ACHN (cell line): ENCODE data around the gene GPR137.
A peak's percentile ranks its signal among the peaks of the same experiment; 100 is the strongest.

ENCODE experiments used
- DNase-seq: peaks from one replicate; pipeline ENCODE4 v3.0.0-alpha.2; 2015
- in situ Hi-C: cut with HindIII; loops from 2 replicates; pipeline ENCODE4 v1.10.0; 2017; ENCODE audit warnings: low sequenced_read_pairs, low pct_ligation_motif_present, low pct_unique_long_range_greater_than_20kb

Gene GPR137

DNA sequence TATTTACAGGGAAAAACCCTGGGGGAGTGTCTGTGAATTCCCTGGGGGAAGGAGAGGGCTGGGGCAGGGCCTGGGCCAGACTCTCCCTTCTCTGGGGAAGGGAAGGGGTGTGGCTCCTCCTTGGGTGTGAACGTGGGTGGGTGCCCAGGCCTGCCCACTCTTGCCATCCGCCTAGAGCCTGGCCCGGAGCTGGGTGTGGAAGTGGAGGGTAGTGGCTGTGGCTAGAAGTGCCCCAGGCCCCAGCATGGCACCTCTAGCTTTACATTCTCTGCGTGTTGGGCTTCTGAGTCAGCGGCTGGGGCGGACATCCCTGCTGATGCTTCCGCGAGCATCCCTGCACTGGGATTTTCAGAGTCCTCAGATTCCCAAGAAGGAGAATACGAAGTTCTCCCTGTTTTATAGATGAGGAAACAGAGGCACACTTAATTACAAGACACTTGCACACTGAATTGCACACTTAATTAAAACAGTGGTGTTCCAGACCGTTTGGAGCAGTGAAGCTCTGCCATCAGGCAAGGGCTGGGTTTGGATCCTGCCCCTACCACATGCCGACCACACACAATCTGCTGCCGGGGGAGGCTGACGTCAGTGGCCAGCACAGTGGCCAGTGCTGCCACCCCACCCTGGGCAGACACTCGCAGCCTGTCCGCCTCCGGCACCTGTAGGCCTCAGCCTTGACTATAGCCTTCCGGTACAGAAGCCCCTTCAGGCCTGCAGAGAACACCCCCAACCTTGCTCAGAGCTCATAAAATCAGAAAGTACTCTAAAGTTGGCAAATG is 8.8 kb upstream of the GPR137 start:
- in situ Hi-C loops = no loop called here
- no peak for DNase-seq

DNA sequence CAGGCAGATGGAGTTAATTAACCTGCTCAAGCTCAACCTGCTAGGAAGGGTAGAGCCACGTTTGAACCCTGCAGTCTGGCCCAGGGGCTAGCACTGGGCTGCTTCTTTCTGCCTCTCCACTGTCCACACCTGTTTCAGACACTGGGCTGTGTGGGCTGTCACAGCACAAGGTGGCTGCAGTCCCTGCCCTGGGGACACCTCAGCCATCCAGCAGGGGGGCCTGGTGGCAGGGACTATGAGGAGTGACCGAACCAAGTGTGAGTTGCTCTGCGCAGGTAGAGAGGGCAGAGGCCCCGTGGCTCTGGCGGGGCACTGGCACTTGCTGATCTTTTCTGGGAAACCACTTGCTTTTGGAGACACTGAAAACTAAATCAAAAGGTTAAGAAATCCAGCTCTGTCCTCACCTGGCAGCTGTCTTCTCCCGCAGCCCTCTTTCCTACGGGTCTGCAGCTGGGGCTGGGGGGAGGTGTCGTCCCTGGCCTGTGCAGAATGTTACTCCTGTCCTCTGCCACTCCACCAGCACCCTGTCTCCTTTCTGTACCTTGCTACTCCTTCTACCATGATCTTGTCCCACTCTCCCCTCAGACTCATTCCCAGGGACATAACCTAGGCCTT is 7.0 kb upstream of the GPR137 start:
- in situ Hi-C loops = no loop called here
- no peak for DNase-seq

DNA sequence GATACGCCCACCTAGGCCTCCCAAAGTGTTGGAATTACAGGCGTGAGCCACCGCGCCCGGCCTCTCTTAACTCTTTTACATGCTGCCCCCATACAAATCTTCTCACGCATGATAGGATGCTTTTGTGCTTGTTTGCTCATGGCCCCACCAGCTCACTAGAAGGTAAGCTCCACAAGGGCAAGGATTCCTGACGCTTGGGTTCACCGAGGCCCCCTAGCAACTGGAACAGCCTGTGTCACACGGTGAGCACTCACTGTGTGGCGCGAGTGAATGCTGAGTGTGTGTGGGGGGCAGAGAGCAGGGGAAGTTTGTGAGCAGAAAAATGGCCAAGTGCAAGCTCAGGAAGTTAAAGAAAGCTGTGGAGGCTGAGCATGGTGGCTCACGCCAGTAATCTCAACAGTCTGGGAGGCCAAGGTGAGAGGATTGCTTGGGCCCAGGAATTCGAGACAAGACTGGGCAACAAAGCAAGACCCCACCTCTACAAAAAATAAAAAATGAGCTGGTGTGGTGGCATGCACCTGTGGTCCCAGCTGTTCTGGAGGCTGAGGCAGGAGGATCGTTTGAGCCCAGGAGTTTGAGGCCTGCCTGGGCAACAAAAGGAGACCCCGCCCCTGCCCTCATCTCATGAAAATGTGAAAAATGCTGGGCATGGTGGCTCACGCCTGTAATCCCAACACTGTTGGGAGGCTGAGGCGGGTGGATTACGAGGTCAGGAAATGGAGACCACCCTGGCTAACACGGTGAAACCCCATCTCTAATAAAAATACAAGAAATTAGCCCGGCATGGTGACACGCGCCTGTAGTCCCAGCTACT is 3.5 kb upstream of the GPR137 start:
- DNase-seq = no peak
- in situ Hi-C loops = no loop called here

DNA sequence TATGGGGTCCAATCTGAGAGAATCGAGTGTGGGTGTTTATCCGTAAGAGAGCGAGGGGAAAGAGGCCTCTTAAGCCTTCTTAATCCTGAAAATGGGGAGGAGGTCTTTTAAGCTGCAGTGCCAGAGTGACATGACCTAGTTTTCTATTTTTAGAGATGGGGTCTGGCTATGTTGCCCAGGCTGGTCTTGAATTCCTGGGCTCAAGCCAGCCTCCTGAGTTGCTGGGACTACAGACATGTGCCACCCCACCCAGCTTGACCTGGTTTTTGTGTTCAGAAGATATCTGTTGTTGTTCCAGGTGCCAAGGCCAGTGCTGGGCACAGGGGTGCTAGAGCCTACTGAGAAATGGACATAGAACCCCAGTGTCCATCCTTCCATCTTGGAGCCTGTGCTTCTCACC is 2.6 kb upstream of the GPR137 start:
- no peak for DNase-seq
- in situ Hi-C loops = no loop called here

- DNase-seq = peak; percentile 89
- in situ Hi-C loops = no loop called here
These were observed 1.3 kb upstream of the GPR137 start, which contains the start of gene BAD for GRCh38 chr11:64284048-64284961. TSS of gene BAD (minus strand) at chr11:64284665. CDS start at chr11:64284368, 297 bp downstream.

DNA sequence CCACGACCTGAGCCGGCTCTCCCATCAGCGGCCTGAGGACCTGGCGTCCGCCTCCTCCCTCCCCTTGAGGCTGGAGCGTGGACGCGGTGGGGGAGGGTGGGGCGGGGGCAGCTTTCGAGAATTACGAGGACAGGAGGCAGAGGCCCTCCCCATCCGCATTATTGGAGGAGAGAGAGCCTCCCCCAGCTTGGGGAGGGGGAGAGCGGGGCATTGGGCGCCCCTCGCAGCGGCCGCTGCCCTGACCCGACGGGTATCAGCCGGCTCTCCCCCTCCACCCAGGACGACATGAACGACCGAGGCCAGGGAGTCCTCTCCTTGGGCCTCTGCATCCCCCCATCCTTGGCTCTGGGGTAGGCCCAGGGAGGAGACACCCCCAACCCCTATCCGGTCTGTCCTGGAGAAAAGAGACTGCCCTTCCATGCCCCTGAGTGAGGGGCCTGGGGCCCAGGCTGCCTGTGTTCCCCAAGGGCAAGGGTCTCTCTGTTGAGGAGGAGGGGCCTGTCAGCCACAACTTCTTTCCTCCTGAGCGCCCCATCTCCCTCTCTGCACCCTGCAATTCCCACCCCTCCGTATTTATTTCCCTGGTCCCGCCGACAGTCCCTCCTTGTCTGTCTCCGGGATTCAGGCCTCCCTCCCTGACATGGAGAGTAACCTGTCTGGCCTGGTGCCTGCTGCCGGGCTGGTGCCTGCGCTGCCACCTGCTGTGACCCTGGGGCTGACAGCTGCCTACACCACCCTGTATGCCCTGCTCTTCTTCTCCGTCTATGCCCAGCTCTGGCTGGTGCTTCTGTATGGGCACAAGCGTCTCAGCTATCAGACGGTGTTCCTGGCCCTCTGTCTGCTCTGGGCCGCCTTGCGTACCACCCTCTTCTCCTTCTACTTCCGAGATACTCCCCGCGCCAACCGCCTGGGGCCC is 495 bp downstream of the GPR137 start:
- in situ Hi-C loops = no loop called here

GRCh38 chr11:64286801-64287159 is 1.1 kb downstream of the GPR137 start:
- DNase-seq = no peak
- in situ Hi-C loops = no loop called here

More for the DNA sequence above, 495 bp downstream of the GPR137 start:
- DNase-seq = peak; percentile 28

GRCh38 chr11:64287676-64288352 is 2.2 kb downstream of the GPR137 start:
- in situ Hi-C loops = no loop called here
- DNase-seq = no peak

- in situ Hi-C loops = no loop called here
- no peak for DNase-seq
These were observed 2.7 kb downstream of the GPR137 start for GRCh38 chr11:64288353-64288750.

- no peak for DNase-seq
- in situ Hi-C loops = no loop called here
These were observed 3.4 kb downstream of the GPR137 start for GRCh38 chr11:64289002-64289564.

- in situ Hi-C loops = no loop called here
- DNase-seq = no peak
These were observed 5.0 kb downstream of the GPR137 start for GRCh38 chr11:64290352-64291261.

- in situ Hi-C loops = no loop called here
- no peak for DNase-seq
These were observed 5.7 kb downstream of the GPR137 start, which contains the start of gene KCNK4 for GRCh38 chr11:64291262-64291751. TSS of gene KCNK4 (plus strand) at chr11:64291302. CDS start at chr11:64293019, 1,717 bp downstream.

DNA sequence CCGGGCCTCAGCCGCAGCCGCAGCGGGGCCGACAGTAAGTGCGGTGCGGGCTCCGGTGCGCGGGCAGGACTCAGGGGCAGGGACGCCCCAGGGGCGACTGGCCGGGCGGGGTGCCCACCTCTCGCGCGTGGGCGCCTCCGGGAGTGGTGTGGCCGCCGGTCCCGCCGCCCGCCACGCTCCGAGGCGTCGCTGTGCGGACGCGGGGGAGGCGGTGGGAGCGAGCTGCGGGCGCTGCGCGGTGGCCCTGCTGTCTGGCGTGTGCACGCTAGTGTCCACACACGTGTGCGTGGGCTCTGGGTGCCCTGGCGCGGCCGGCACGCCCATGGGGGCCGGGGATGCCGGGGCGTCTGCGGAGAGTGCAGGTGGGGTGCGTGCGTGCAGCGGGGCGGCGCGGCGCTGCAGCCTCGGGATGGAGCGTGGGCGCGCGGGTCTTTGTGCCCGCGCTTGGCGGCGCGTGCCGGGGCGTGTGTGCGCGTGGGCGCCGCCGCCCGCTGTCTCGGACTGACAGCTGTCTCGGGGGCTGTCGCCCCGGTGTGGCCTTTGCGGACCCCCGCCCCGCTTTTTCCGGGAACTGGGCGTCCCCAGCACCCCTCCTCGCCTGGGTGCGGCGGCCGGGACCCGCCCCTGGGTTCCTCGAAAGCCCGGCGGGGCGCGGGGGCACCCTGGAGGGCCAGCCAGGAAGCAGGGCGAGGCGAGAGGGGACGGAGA is 6.3 kb downstream of the GPR137 start:
- in situ Hi-C loops = no loop called here

DNA sequence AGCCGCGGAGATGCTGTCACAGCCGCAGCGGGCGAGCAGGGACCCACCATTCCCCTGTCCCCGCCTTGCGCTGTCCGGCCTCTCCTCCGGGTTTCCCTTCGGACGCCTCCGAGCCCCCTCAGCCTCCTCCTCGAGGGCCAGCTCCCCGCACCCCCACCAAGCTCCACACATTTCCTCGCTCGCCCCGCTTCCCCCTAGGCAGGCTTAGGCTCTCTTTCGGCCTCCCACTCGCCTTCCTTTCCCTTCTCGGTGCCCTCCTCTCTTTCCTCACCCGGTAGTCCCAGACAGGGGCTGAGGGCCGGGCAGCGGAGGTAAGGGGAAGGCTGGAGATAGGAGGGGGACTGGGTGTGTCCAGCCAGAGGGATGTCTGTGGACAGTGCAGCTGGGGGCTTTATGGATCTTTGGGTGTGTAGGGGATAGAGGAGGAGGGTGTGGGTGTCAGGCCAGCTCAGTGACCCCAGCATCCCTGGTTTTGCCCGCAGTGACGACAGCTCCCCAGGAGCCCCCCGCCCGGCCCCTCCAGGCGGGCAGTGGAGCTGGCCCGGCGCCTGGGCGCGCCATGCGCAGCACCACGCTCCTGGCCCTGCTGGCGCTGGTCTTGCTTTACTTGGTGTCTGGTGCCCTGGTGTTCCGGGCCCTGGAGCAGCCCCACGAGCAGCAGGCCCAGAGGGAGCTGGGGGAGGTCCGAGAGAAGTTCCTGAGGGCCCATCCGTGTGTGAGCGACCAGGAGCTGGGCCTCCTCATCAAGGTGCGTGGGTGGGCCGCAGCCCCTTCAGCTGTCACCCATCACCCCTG is 7.0 kb downstream of the GPR137 start:
- in situ Hi-C loops = no loop called here
- DNase-seq = no peak

More for the DNA sequence above, 6.3 kb downstream of the GPR137 start:
- DNase-seq = no peak
